NCI-H2227 (cell line): ENCODE data around the gene SEC31A.
"Not testable (repeated sequence)": the region's sequence is repeated elsewhere in the genome, so short reads cannot be mapped to it uniquely, and the experiment has no call there.

Source experiments
- DNase-seq: peaks from one replicate; lab custom pipeline; 2025; ENCODE audit not compliant: unreplicated experiment; lab: John Stamatoyannopoulos, UW

SEC31A gene

GRCh38 chr4:82850684-82851083 is 40.3 kb downstream of the SEC31A start:
- no peak for DNase-seq

- DNase-seq = no peak
These were observed 42.2 kb downstream of the SEC31A start for GRCh38 chr4:82848706-82849105.

- DNase-seq = no peak
These were observed 48.4 kb downstream of the SEC31A start for GRCh38 chr4:82842593-82842992.

GRCh38 chr4:82839624-82840023 is 51.3 kb downstream of the SEC31A start:
- DNase-seq = no peak

- no peak for DNase-seq
These were observed 57.1 kb downstream of the SEC31A start for GRCh38 chr4:82833696-82834313.

- not testable (repeated sequence) for DNase-seq
These were observed 57.9 kb downstream of the SEC31A start for GRCh38 chr4:82833060-82833459.

- no peak for DNase-seq
These were observed 65.5 kb downstream of the SEC31A start for GRCh38 chr4:82825425-82825824.

- no peak for DNase-seq
These were observed 67.9 kb downstream of the SEC31A start for GRCh38 chr4:82823062-82823461.

- no peak for DNase-seq
These were observed 70.3 kb downstream of the SEC31A start for GRCh38 chr4:82820689-82821088.

- no peak for DNase-seq
These were observed 72.0 kb downstream of the SEC31A start for GRCh38 chr4:82818664-82819662.

GRCh38 chr4:82816874-82817273 is 74.1 kb downstream of the SEC31A start:
- not testable (repeated sequence) for DNase-seq

GRCh38 chr4:82814034-82814433 is 76.9 kb downstream of the SEC31A start:
- no peak for DNase-seq

- DNase-seq = peak; percentile 37
These were observed 79.1 kb downstream of the SEC31A start for GRCh38 chr4:82811838-82812341.

GRCh38 chr4:82811392-82811791 is 79.6 kb downstream of the SEC31A start:
- DNase-seq = no peak

- no peak for DNase-seq
These were observed 80.8 kb downstream of the SEC31A start for GRCh38 chr4:82810176-82810575.

GRCh38 chr4:82809619-82810018 is 81.3 kb downstream of the SEC31A start:
- no peak for DNase-seq

- DNase-seq = no peak
These were observed 87.2 kb downstream of the SEC31A start for GRCh38 chr4:82803746-82804145.

- DNase-seq = no peak
These were observed 88.0 kb downstream of the SEC31A start for GRCh38 chr4:82802911-82803310.

GRCh38 chr4:82801910-82802521 is 88.9 kb downstream of the SEC31A start:
- DNase-seq = peak; percentile 20

GRCh38 chr4:82799006-82799881 is 91.7 kb downstream of the SEC31A start:
- peak; percentile 40 for DNase-seq
